Cardiac fibroblast (primary cell): Measurements from ENCODE around the gene TMBIM6.
A peak's percentile ranks its signal among the peaks of the same experiment; 100 is the strongest.

Experiments
- DNase-seq, 2 donors: peaks; one replicate each; pipeline versions ENCODE4 v3.0.0 to v3.0.0-alpha.2; 2010; ENCODE audit warnings: low read depth in 2 of 2
- H3K4me3 ChIP-seq, 2 donors: replicated peaks in 1 of 2; 1 replicate in 1 of 2; 2 replicates in 1 of 2; pipeline ENCODE4 v1.5.1; 2011; ENCODE audit warnings: low read depth in 2 of 2, low read length in 2 of 2, mild to moderate bottlenecking in 2 of 2, moderate library complexity in 1 of 2
- CTCF ChIP-seq: IDR thresholded peaks from one replicate; pipeline ENCODE4 v1.5.1; 2011; ENCODE audit warnings: low read depth, mild to moderate bottlenecking, low read length, inconsistent platforms

TMBIM6 gene

DNA sequence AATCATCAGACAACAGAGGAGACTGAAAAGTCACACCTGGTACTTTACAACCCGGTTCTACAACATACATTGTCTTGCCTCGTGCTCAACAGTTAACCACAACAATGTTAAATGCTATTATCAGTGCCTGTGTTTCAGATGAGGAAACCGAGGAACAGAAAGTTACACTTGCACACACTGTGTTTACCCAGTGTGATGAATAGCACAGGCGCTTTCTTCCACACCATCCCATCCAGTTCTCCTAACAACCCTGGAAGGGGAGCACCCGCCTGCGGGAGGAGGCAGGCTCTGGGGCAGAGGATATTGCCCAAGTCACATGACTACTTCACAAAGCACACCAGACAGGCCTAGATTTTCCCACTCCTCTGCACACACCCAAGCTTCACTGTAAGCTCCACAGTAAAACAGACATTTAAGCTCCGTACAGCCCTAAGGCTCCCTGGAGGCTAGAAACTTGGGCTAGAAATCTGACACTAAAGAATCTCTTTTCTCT is 65.0 kb downstream of the TMBIM6 start:
- no peak for DNase-seq
- no peak for TF ChIP-seq CTCF
- H3K4me3 ChIP-seq, result no peak overlapping the region

DNA sequence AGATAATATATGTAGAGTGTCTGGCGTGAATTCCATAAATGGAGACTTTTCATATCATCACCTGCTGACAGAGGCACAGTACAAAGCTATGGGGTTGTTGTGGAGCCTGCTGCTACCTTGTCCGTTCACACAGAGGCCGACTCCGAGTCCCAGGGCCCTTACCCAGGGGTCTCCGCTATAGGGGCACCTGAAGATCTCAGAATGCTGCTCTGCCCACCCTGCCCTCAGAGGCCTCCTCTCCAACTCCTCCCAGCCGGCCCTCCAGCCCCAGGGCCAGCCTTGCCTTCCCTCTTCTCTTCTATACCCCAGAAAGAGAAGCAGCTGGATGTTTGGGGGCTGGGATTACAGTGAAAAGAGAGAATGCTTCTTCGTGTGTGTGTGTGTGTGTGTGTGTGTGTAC is 65.5 kb downstream of the TMBIM6 start:
- DNase-seq, result no peak
- no peak overlapping the region for H3K4me3 ChIP-seq
- no peak for TF ChIP-seq CTCF

- DNase-seq, result no peak
- TF ChIP-seq CTCF, result no peak
- no peak overlapping the region for H3K4me3 ChIP-seq
Measured at GRCh38 chr12:49807991-49808580, 66.7 kb downstream of the TMBIM6 start.

DNA sequence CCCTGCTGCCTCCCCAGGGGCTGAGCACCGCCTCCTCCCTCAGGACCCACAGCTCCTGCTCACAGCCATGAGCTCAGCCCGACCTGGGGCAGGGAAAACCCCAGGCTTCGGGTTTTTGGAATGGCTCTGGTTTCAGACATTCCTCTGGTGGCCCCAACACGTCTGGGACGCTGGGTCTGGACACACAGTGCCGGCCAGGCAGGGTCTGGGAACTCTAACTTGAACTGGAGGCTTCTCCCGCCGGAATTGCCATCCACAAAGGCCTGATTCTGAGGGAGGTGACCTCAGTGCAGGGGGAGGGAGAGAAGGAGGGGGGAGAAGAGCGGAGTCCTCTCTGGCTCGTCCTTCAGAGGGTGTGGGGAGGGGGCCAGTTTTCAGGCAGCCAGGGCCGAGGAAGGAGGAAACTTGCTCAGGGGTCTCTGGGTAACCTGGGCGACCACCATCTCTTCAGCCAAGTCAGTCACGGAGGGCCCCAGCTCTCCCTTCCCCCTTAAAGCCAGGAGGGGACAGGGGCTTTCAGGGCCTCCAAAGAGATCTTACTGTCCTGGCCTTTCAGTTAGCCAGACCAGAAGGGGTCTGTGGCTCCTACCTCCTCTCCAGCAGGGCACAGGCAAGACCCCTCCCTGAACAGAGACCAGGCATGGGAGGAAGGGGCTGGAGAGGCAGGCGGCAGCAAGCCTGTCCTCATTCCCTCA is 67.5 kb downstream of the TMBIM6 start:
- no peak overlapping the region for H3K4me3 ChIP-seq
- DNase-seq, result peak in 1 of 2 donors; percentile 51

GRCh38 chr12:49809381-49809905 is 68.1 kb downstream of the TMBIM6 start:
- DNase-seq, result peak in 1 of 2 donors; percentile 29
- no peak overlapping the region for H3K4me3 ChIP-seq
- TF ChIP-seq CTCF, result no peak

More for the DNA sequence above, 67.5 kb downstream of the TMBIM6 start:
- no peak for TF ChIP-seq CTCF

DNA sequence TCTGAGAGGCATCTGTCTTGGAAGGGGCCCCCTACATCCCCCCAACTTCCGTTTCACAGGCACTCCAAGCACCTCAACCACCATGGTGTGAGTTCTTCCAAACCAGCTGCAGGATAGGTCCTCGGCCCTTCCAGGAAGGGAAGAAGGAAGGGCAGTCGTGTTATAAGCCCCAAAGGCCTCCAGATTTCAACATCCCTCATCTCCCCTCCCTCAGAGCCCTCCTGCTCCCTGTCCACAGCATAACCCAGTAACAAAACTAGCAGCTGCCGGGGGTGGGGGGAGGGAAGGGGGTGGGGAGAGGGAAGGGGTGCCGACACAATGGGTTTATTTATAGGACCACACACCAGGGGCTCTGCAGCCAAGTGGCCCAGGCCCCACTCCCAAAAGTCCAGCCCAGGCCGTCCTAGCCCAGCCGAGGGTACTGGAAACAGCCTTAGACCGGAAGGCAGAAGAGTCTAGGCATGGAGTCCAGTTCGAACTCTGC is 68.6 kb downstream of the TMBIM6 start:
- DNase-seq, result no peak
- H3K4me3 ChIP-seq, result no peak overlapping the region
- no peak for TF ChIP-seq CTCF
